Measurements from ENCODE around the gene FXYD1. TPM values are rescaled to one million over a fixed set of nuclear protein-coding genes. Genes with fewer than 3 reads are reported as not detected.
"Not testable (repeated sequence)": the region's sequence is repeated elsewhere in the genome, so short reads cannot be mapped to it uniquely, and the experiment has no call there.

Gene FXYD1
- total RNA-seq, 1 donor from 2014 or later = not detected

DNA sequence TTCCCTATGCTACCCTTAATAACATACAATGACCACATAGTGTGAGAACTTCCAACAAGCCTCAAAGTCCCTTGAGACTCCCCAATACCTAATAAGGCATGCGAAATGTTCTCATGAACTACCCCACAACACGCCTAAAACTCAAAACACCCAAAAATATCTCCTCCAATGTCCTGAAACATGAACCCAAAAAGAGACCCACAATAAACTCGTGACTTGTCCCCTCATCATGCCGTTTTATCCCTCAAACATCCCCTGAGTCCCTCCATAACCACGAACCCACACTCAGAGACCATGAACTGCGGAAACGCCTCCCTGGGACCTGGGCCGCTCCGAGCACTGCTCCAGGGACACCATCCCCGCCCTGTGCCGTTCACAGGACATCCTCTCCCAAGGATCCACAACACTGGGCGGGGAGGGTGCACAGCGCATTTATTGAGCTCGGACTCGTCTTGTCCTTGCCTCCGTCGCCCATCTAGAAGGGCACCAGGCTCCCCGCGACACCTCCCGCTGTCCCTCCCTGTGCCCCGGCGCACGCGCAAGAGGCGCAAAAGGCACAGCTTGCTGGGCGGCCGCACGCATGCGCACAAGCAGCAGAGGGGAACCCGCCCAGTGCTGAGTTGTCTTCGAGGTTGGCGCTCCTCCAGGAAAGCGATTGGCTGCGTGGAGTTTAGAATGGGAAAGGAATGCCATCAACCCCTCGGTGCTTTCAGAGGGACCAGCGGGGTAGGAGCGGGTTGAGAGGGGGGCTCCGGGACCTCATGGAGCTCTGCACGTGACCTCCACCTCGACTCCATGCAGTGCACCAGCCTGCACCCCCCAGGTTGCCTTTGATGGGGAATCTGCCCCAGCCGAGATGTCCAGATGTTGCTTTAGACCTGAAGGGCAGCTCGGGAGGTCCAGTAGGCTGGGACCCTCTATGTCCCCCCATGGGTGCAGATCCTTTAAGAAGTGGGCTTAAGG, 14.2 kb upstream of the FXYD1 start:
- intact Hi-C loops (cut with micrococcal nuclease) = loop anchor here (1.0 kb wide), 3 partner anchors 10 to 29 kb away; no protein-coding TSS in a partner anchor

DNA sequence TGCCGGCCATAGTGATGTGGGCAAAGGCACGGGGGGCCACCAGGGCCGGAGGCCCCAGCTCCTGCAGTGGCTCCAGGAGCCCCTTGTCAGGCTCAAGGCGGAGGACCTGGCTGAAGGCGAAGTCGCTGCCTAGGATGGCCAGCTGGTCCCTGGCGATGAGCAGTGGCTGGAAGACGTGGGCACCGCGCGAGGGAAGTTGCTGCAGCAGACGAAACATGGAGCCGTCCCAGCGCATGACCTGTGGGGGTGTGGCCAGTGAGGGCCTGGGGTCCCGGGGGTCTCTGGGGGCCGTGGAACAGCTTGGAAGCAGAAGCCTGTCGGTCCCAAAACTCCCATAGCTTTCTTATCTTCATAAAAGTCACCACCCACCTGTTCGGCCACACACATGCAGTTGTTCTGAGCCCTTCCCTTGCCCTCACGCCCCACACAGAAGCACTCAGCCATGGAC, 13.3 kb upstream of the FXYD1 start:
- intact Hi-C loops (cut with micrococcal nuclease) = no loop called here

GRCh38 chr19:35125749-35126623, 12.6 kb upstream of the FXYD1 start:
- intact Hi-C loops (cut with micrococcal nuclease) = no loop called here

GRCh38 chr19:35126624-35126959, 12.0 kb upstream of the FXYD1 start:
- intact Hi-C loops (cut with micrococcal nuclease) = no loop called here

DNA sequence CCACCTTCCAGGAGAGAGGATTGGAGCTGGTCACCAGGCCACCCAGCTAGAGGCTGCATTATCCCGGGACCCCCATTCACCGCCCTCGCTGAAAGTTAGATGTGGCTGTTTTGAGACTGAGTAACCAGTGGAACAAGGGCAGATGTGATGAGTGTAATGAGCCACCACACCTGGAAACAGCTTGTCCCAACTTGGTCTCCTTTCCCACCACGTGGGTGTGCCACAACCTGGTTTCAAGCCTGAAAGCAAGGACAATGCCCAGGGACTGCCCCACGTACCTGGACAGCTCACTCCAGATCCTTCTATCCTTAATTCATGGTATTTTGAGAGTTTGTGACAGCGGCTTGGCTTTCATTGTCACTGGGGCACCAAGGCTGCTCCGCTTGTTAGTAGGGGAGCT, 10.8 kb upstream of the FXYD1 start:
- intact Hi-C loops (cut with micrococcal nuclease) = no loop called here

- intact Hi-C loops (cut with micrococcal nuclease) = no loop called here
Measured at GRCh38 chr19:35128398-35129057, 10.1 kb upstream of the FXYD1 start.

- intact Hi-C loops (cut with micrococcal nuclease) = not testable (repeated sequence)
Measured at GRCh38 chr19:35129724-35130274, 8.8 kb upstream of the FXYD1 start.

DNA sequence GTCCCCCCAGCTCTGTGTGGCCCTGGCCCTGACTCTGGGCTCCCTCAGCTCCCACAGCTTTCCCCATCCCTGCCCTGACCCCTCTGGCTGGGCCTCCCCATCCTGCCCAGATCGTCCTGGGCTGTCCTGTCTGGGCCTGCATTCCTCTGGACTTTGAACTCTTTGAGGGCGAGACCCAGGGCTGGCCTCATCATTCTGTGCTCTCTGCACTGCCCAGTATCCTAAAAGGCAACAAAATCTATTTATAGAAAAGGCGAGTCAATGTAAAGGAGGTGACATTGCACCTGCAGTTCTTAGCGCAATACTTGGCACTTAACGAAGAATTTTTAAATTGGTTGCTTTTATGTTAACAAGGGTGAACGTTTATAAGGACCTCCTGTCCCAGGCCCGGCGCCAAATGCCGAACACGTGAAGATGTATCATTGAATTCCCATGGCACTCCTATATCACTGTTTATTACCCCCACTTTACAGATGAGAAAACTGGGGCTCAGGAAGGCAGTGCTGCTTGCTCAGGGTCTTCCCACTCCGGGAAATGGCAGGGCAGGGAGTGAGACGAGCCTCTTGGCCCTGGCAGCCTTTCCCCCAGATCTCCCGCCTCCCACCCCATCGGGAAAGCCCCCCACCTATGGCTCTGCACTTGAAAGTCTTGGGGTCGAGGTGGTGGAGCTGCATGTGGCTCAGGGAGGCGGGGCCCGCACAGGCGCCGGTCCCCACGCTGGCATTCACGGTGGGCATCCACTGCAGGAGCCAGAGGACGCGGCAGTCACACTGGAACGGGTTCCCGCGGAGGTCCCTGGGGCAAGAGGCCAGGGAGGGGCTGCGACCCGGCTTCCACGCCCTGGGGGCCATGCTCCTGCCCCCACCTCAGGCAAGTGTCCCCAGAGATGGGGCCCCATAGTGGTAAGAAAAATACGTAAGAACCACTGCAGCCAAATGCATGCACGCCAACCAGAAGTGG, 7.6 kb upstream of the FXYD1 start:
- intact Hi-C loops (cut with micrococcal nuclease) = no loop called here

DNA sequence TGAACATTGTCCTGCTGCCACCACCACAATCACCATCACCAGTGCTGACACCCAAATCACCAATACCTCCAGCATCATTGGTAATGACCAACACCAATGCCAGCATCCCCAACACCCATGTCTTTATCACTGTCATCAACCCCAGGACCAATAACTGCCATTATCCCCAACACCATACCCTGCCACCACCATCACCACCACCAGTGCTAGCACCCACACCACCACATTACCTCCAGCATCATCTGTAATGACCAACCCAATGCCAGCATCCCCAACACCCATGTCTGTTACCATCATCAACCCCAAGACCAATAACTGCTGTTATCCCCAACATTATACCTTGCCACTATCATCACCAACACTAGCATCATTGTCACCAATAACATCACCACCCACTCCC, 6.4 kb upstream of the FXYD1 start:
- intact Hi-C loops (cut with micrococcal nuclease) = no loop called here

GRCh38 chr19:35133826-35134225, 4.8 kb upstream of the FXYD1 start:
- intact Hi-C loops (cut with micrococcal nuclease) = no loop called here

GRCh38 chr19:35134601-35135242, 3.9 kb upstream of the FXYD1 start, which contains the start of gene LGI4:
TSS of gene LGI4 (minus strand) at chr19:35135059. CDS start at chr19:35134680, 379 bp downstream.
- intact Hi-C loops (cut with micrococcal nuclease) = loop anchor here (1.0 kb wide), 3 partner anchors 67 to 161 kb away; no protein-coding TSS in a partner anchor

DNA sequence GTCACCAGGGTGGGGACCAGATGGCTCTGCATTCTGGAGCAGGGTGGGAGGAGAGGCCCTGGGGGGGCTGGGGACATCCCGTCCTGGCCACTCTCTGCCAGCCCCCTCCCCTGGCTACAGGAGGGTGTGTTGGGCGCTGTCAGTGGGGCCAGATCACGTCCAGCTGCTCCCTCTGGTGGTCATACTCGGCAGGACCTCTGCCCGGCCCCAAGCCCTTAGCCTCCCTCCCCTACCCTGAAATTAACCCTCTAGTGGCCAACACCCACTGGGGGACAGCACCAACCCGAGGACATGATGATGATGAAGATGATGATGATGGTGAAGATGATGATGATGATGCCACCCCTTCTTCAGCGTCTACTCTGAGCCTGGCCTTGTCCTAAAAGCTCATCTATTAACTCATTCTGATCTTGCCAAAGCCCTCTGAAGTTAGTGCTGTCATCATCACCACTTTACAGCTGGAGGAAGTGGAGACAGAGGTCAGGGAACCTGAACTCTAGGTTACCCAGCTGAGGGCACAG, 3.2 kb upstream of the FXYD1 start:
- intact Hi-C loops (cut with micrococcal nuclease) = loop anchor here (1.0 kb wide), 3 partner anchors 68 to 162 kb away; no protein-coding TSS in a partner anchor

DNA sequence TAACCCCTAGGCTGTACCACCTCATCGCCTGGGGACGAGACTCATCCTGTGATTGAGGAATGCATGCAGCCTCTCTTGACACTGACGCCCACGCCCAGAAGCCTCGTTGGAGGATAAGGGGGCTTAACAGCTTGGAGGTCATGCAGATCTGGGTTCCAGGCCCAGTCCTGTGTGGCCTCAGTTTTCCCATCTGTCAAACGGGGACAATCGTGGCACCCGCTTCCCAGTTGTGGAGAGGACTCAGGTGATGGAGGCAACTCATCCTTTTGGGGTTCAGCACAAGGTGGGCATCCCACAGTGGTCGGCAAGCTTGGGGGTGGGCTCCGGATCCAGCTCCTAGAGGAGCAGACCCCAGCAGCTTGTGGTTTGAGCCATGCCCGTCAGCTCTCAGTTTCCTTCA, 2.4 kb upstream of the FXYD1 start:
- intact Hi-C loops (cut with micrococcal nuclease) = no loop called here

DNA sequence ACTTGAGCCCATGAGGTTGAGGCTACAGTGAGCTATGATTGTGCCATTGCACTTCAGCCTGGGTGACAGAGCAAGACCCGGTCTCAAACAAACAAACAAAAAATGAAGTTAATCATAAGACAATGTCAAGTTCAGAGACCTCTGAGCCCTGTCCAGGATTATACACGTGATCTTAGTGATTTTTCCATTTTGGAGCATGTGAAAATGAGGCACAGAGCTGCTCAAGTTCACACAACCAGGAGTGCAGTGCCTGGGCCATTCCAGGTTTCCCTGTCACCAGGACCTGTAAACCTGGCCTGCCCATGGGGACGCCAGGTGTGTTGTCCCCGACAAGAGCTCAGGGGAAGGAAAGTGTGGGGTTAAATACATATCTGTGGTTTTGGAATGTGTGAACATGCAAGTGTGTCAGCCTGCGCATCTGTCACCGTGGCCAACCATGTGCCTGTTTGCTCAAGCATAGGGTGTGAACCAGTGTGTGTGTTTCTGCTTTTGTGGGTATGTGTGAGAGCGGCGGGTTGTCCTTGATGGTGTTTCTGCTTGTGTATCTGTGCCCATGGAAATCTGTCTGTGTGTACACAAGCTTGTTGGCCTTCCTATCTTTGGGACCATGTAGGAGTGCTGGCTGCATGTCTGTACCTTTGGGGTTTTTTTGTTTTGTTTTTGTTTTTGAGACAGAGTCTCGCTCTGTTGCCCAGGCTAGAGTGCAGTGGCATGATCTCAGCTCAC, 1.5 kb upstream of the FXYD1 start:
- intact Hi-C loops (cut with micrococcal nuclease) = no loop called here

- intact Hi-C loops (cut with micrococcal nuclease) = loop anchor here (2.0 to 10.0 kb wide), 3 partner anchors 108 to 366 kb away; partner anchors contain the start of genes LSR and ZNF599
Measured at GRCh38 chr19:35140207-35140961, 1.8 kb downstream of the FXYD1 start.

DNA sequence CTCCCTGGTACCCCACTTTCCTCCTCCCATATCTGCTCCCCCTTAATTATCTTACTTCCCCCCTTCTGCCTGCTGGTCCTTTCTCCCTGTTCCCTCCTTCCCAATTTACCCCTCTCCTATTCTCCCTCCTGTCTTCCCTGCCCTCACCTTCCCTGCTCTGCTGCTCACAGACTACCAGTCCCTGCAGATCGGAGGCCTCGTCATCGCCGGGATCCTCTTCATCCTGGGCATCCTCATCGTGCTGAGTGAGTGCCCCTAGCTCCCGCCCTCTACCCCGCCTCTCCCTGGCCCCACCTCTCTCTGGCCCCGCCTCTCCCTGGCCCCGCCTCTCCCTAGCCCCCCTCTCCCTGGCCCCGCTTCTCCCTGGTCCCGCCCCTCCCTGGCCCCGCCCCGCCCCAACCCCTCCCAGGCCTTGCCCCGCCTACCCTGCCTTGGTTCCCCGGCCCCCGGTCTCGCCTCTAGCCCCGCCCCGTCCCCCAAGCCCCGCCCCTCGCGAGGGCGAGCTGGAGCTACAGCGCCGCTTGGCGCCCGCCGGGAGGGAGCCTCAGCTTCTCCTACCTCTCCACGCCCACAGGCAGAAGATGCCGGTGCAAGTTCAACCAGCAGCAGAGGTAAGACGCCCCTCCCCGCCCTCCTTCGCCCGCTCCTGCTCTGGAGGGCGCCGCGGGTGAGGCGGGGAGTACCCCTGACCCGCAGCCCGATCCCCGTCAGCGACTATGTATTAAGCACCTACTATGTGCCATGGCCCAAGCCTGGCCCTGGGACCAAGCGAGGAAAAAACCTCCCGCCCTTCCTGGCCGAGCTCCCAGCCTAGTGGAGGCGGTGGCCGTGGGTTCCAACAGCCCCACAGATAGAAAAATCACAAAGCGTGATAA, 2.6 kb downstream of the FXYD1 start:
- intact Hi-C loops (cut with micrococcal nuclease) = loop anchor here (1.0 to 10.0 kb wide), 12 partner anchors 14 to 503 kb away; partner anchors contain the start of genes GRAMD1A, LSR, ZNF599 and ZNF792
